ENCODE data around the gene VPS50. TPM values are rescaled to one million over a fixed set of nuclear protein-coding genes. Genes with fewer than 3 reads are reported as not detected.

VPS50 gene
- total and polyA plus RNA-seq, 5 donors from 2014 or later: 10.2 to 41.2 (median 11.0) TPM

GRCh38 chr7:93382362-93382761 is 150.2 kb downstream of the VPS50 start:
- Histone ChIP-seq H3K4me3 (ENCODE audit: low read depth, low read length) (no peak overlapping the region), H3K9me3 (ENCODE audit: control insufficient read depth in 2 of 2, low read length in 2 of 2) (no peaks in the 10 kb centered on the region), H3K27ac (ENCODE audit: insufficient read depth, low read length, poor library complexity, severe bottlenecking) (no peak overlapping the region), H3K27me3 (ENCODE audit: control insufficient read depth, insufficient read depth, low read length) (peaks cover 4% of the 10 kb centered on the region), H3K36me3 (ENCODE audit: control insufficient read depth, insufficient read depth, low read length) (no peaks in the 10 kb centered on the region), H3K4me1 (ENCODE audit: control insufficient read depth, insufficient read depth, low read length, poor library complexity, severe bottlenecking) (no peaks in the 10 kb centered on the region)
- peaks cover 38% of the 10 kb centered on the region for H3K27me3 Mint-ChIP-seq
- no peak overlapping the region for H3K4me3 Mint-ChIP-seq
- H3K27ac Mint-ChIP-seq: no peak overlapping the region
- peaks cover 0 to 2% (median 0%) of the 10 kb centered on the region in 7 donors for H3K9me3 Mint-ChIP-seq
- H3K36me3 Mint-ChIP-seq: no peaks in the 10 kb centered on the region
- no peak for ATAC-seq (ENCODE audit: low read depth in 2 of 2)
- DNase-seq: no peak
- no peaks in the 10 kb centered on the region for H3K4me1 Mint-ChIP-seq

GRCh38 chr7:93390660-93391059 is 158.5 kb downstream of the VPS50 start:
- H3K27ac Mint-ChIP-seq: no peak overlapping the region
- no peak overlapping the region for H3K27ac ChIP-seq (ENCODE audit: insufficient read depth, low read length, poor library complexity, severe bottlenecking)

GRCh38 chr7:93392984-93393383 is 160.8 kb downstream of the VPS50 start:
- no peaks in the 10 kb centered on the region for H3K36me3 Mint-ChIP-seq
- ATAC-seq (ENCODE audit: low read depth in 2 of 2) (no peak), DNase-seq (no peak)
- H3K27me3 Mint-ChIP-seq: peaks cover 6% of the 10 kb centered on the region
- Histone ChIP-seq H3K27me3 (ENCODE audit: control insufficient read depth, insufficient read depth, low read length) (no peaks in the 10 kb centered on the region), H3K36me3 (ENCODE audit: control insufficient read depth, insufficient read depth, low read length) (no peaks in the 10 kb centered on the region), H3K4me1 (ENCODE audit: control insufficient read depth, insufficient read depth, low read length, poor library complexity, severe bottlenecking) (no peaks in the 10 kb centered on the region), H3K27ac (ENCODE audit: insufficient read depth, low read length, poor library complexity, severe bottlenecking) (no peak overlapping the region), H3K9me3 (ENCODE audit: control insufficient read depth in 2 of 2, low read length in 2 of 2) (no peaks in the 10 kb centered on the region), H3K4me3 (ENCODE audit: low read depth, low read length) (no peak overlapping the region)
- no peak overlapping the region for H3K4me3 Mint-ChIP-seq
- no peak overlapping the region for H3K27ac Mint-ChIP-seq
- H3K9me3 Mint-ChIP-seq: no peaks in the 10 kb centered on the region
- no peaks in the 10 kb centered on the region for H3K4me1 Mint-ChIP-seq

More at GRCh38 chr7:93390660-93391059, 158.5 kb downstream of the VPS50 start:
- Mint-ChIP-seq H3K9me3 (no peaks in the 10 kb centered on the region), H3K27me3 (peaks cover 12% of the 10 kb centered on the region), H3K4me1 (no peaks in the 10 kb centered on the region), H3K36me3 (no peaks in the 10 kb centered on the region), H3K4me3 (no peak overlapping the region)
- DNase-seq: no peak
- Histone ChIP-seq H3K4me1 (ENCODE audit: control insufficient read depth, insufficient read depth, low read length, poor library complexity, severe bottlenecking) (no peaks in the 10 kb centered on the region), H3K4me3 (ENCODE audit: low read depth, low read length) (no peak overlapping the region), H3K36me3 (ENCODE audit: control insufficient read depth, insufficient read depth, low read length) (no peaks in the 10 kb centered on the region), H3K9me3 (ENCODE audit: control insufficient read depth in 2 of 2, low read length in 2 of 2) (no peaks in the 10 kb centered on the region), H3K27me3 (ENCODE audit: control insufficient read depth, insufficient read depth, low read length) (no peaks in the 10 kb centered on the region)
- ATAC-seq (ENCODE audit: low read depth in 2 of 2): no peak

GRCh38 chr7:93399642-93400041 is 167.5 kb downstream of the VPS50 start:
- peaks cover 7% of the 10 kb centered on the region for H3K27me3 Mint-ChIP-seq
- no peak overlapping the region for H3K27ac Mint-ChIP-seq
- Histone ChIP-seq H3K4me3 (ENCODE audit: low read depth, low read length) (no peak overlapping the region), H3K27ac (ENCODE audit: insufficient read depth, low read length, poor library complexity, severe bottlenecking) (no peak overlapping the region), H3K36me3 (ENCODE audit: control insufficient read depth, insufficient read depth, low read length) (no peaks in the 10 kb centered on the region), H3K27me3 (ENCODE audit: control insufficient read depth, insufficient read depth, low read length) (no peaks in the 10 kb centered on the region), H3K9me3 (ENCODE audit: control insufficient read depth in 2 of 2, low read length in 2 of 2) (no peaks in the 10 kb centered on the region), H3K4me1 (ENCODE audit: control insufficient read depth, insufficient read depth, low read length, poor library complexity, severe bottlenecking) (no peaks in the 10 kb centered on the region)
- DNase-seq: no peak
- H3K4me3 Mint-ChIP-seq: no peak overlapping the region
- ATAC-seq (ENCODE audit: low read depth in 2 of 2): no peak
- H3K9me3 Mint-ChIP-seq: peaks cover 0 to 4% (median 0%) of the 10 kb centered on the region in 7 donors
- no peaks in the 10 kb centered on the region for H3K4me1 Mint-ChIP-seq
- no peaks in the 10 kb centered on the region for H3K36me3 Mint-ChIP-seq

- H3K36me3 ChIP-seq (ENCODE audit: control insufficient read depth, insufficient read depth, low read length): no peaks in the 10 kb centered on the region
- peaks cover 0 to 15% (median 1%) of the 10 kb centered on the region in 7 donors for H3K9me3 Mint-ChIP-seq
- no peak overlapping the region for H3K27ac Mint-ChIP-seq
- no peak overlapping the region for H3K4me3 ChIP-seq (ENCODE audit: low read depth, low read length)
- no peaks in the 10 kb centered on the region for H3K4me1 Mint-ChIP-seq
- peaks cover 0 to 10% of the 10 kb centered on the region in 2 experiments for H3K9me3 ChIP-seq (ENCODE audit: control insufficient read depth in 2 of 2, low read length in 2 of 2)
- H3K4me3 Mint-ChIP-seq: no peak overlapping the region
- no peaks in the 10 kb centered on the region for H3K27me3 ChIP-seq (ENCODE audit: control insufficient read depth, insufficient read depth, low read length)
- DNase-seq (no peak), ATAC-seq (ENCODE audit: low read depth in 2 of 2) (no peak)
- no peak overlapping the region for H3K27ac ChIP-seq (ENCODE audit: insufficient read depth, low read length, poor library complexity, severe bottlenecking)
- no peaks in the 10 kb centered on the region for H3K4me1 ChIP-seq (ENCODE audit: control insufficient read depth, insufficient read depth, low read length, poor library complexity, severe bottlenecking)
- peaks cover 7% of the 10 kb centered on the region for H3K27me3 Mint-ChIP-seq
- no peaks in the 10 kb centered on the region for H3K36me3 Mint-ChIP-seq
These were observed 170.8 kb downstream of the VPS50 start for GRCh38 chr7:93402944-93403343.

GRCh38 chr7:93407239-93407638 is 175.1 kb downstream of the VPS50 start:
- H3K36me3 ChIP-seq (ENCODE audit: control insufficient read depth, insufficient read depth, low read length): no peaks in the 10 kb centered on the region
- Mint-ChIP-seq H3K36me3 (no peaks in the 10 kb centered on the region), H3K27me3 (peaks cover 7% of the 10 kb centered on the region), H3K4me1 (no peaks in the 10 kb centered on the region), H3K4me3 (no peak overlapping the region), H3K9me3 (peaks cover 0 to 15% (median 0%) of the 10 kb centered on the region in 7 donors), H3K27ac (no peak overlapping the region)
- DNase-seq (no peak), ATAC-seq (ENCODE audit: low read depth in 2 of 2) (no peak)
- H3K27ac ChIP-seq (ENCODE audit: insufficient read depth, low read length, poor library complexity, severe bottlenecking): no peak overlapping the region
- no peaks in the 10 kb centered on the region for H3K4me1 ChIP-seq (ENCODE audit: control insufficient read depth, insufficient read depth, low read length, poor library complexity, severe bottlenecking)
- peaks cover 0 to 10% of the 10 kb centered on the region in 2 experiments for H3K9me3 ChIP-seq (ENCODE audit: control insufficient read depth in 2 of 2, low read length in 2 of 2)
- no peaks in the 10 kb centered on the region for H3K27me3 ChIP-seq (ENCODE audit: control insufficient read depth, insufficient read depth, low read length)
- H3K4me3 ChIP-seq (ENCODE audit: low read depth, low read length): no peak overlapping the region

- Histone ChIP-seq H3K36me3 (ENCODE audit: control insufficient read depth, insufficient read depth, low read length) (no peaks in the 10 kb centered on the region), H3K27ac (ENCODE audit: insufficient read depth, low read length, poor library complexity, severe bottlenecking) (no peak overlapping the region), H3K9me3 (ENCODE audit: control insufficient read depth in 2 of 2, low read length in 2 of 2) (peaks cover 0 to 10% of the 10 kb centered on the region in 2 experiments), H3K27me3 (ENCODE audit: control insufficient read depth, insufficient read depth, low read length) (no peaks in the 10 kb centered on the region), H3K4me3 (ENCODE audit: low read depth, low read length) (no peak overlapping the region), H3K4me1 (ENCODE audit: control insufficient read depth, insufficient read depth, low read length, poor library complexity, severe bottlenecking) (no peaks in the 10 kb centered on the region)
- ATAC-seq (ENCODE audit: low read depth in 2 of 2) (no peak), DNase-seq (no peak)
- no peak overlapping the region for H3K27ac Mint-ChIP-seq
- H3K27me3 Mint-ChIP-seq: peaks cover 7% of the 10 kb centered on the region
- no peaks in the 10 kb centered on the region for H3K36me3 Mint-ChIP-seq
- H3K4me1 Mint-ChIP-seq: no peaks in the 10 kb centered on the region
- peaks cover 0 to 15% (median 0%) of the 10 kb centered on the region in 7 donors for H3K9me3 Mint-ChIP-seq
- no peak overlapping the region for H3K4me3 Mint-ChIP-seq
These were observed 177.2 kb downstream of the VPS50 start for GRCh38 chr7:93409324-93409723.
